Mucosa of descending colon (tissue), 3 donors: Measurements from ENCODE around the gene TPX2. TPM values are rescaled to one million over a fixed set of nuclear protein-coding genes. Genes with fewer than 3 reads are reported as not detected.
"Not testable (repeated sequence)": the region's sequence is repeated elsewhere in the genome, so short reads cannot be mapped to it uniquely, and the experiment has no call there.

Experiments
- ATAC-seq: fragments of 200-7000 bp; cut with Tn5 transposase; one replicate; pipeline ENCODE4 v1.9.1; 2020; ENCODE audit warnings: mild to moderate bottlenecking, moderate library complexity
- DNase-seq, 3 donors: peaks; one replicate each; pipeline ENCODE4 v3.0.0-alpha.2; 2020
- H3K36me3 ChIP-seq: fragments of 200-600 bp; one replicate; pipeline ENCODE4 v1.8.0; 2021; ENCODE audit warnings: low read depth, mild to moderate bottlenecking
- H3K4me1 ChIP-seq: fragments of 200-600 bp; one replicate; pipeline ENCODE4 v1.8.0; 2021; ENCODE audit warnings: low read depth, mild to moderate bottlenecking
- H3K4me3 ChIP-seq: fragments of 200-600 bp; one replicate; pipeline ENCODE4 v1.8.0; 2021; ENCODE audit warnings: mild to moderate bottlenecking
- H3K9me3 ChIP-seq: fragments of 200-600 bp; one replicate; pipeline ENCODE4 v1.8.0; 2021; ENCODE audit warnings: mild to moderate bottlenecking
- intact Hi-C, 2 donors: fragments of 100-400 bp; cut with DNase I in 1 of 2; cut with micrococcal nuclease in 1 of 2; formaldehyde crosslinking; loops; one replicate each; pipeline versions ENCODE4 v1.11.0 to v1.11.1; 2022; cut with DNase I, micrococcal nuclease
- total RNA-seq, 3 donors: library from RNA; stranded (reverse); fragmentation: NEBNext Ultra II Directional in 2 of 3; extraction: Animal tissue kit (Norgen Biotek cat#: 25700) in 2 of 3; gene quantifications; one replicate each; pipeline versions ENCODE4 v1.2.1 to v1.2.4, GENCODE V29; 2021 to 2023
- TF ChIP-seq, protein P1 (sequence below): fragments of 200-600 bp; IDR thresholded peaks from one replicate; pipeline ENCODE4 v1.8.0; 2022; ENCODE audit warnings: antibody characterized with exemption, mild to moderate bottlenecking
- donor health status: DM: no; HTN: no; CAD: no; lungs with moderate emphysema.
- donor health status: DM: no; HTN: no; CAD: no.
- donor health status: DM: no; HTN: yes; CAD: no.

Gene TPX2
- total RNA-seq, 3 donors from 2014 or later, result 3.0 to 26.6 (median 8.8) TPM

DNA sequence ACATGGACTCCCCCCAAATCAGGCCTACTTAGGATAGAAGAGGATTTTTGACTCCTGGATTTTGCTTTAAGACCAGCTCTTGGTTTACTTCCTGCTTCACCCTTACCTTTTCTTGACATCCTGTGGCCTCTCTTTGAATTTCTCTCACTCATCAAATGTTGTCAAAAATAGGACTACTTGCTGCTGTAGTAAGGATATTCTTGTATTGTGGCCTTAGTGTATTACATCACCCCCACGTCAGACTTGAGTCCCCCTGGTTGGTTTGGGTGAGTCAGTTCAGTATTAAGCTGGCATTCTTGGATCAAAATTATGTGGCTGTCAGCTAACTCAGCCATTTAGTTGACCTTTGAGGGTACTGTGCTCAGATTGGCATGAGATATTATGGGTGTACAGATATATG lies 1.1 kb downstream of the TPX2 start:
- Histone ChIP-seq H3K4me3 (no peak overlapping the region), H3K9me3 (no peaks in the 10 kb centered on the region), H3K4me1 (peaks cover 4% of the 10 kb centered on the region), H3K36me3 (no peaks in the 10 kb centered on the region)
- ATAC-seq, result no peak
- intact Hi-C loops, result no loop called here
- TF ChIP-seq, protein P1, sequence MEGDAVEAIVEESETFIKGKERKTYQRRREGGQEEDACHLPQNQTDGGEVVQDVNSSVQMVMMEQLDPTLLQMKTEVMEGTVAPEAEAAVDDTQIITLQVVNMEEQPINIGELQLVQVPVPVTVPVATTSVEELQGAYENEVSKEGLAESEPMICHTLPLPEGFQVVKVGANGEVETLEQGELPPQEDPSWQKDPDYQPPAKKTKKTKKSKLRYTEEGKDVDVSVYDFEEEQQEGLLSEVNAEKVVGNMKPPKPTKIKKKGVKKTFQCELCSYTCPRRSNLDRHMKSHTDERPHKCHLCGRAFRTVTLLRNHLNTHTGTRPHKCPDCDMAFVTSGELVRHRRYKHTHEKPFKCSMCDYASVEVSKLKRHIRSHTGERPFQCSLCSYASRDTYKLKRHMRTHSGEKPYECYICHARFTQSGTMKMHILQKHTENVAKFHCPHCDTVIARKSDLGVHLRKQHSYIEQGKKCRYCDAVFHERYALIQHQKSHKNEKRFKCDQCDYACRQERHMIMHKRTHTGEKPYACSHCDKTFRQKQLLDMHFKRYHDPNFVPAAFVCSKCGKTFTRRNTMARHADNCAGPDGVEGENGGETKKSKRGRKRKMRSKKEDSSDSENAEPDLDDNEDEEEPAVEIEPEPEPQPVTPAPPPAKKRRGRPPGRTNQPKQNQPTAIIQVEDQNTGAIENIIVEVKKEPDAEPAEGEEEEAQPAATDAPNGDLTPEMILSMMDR, result no peak
- DNase-seq, result no peak

DNA sequence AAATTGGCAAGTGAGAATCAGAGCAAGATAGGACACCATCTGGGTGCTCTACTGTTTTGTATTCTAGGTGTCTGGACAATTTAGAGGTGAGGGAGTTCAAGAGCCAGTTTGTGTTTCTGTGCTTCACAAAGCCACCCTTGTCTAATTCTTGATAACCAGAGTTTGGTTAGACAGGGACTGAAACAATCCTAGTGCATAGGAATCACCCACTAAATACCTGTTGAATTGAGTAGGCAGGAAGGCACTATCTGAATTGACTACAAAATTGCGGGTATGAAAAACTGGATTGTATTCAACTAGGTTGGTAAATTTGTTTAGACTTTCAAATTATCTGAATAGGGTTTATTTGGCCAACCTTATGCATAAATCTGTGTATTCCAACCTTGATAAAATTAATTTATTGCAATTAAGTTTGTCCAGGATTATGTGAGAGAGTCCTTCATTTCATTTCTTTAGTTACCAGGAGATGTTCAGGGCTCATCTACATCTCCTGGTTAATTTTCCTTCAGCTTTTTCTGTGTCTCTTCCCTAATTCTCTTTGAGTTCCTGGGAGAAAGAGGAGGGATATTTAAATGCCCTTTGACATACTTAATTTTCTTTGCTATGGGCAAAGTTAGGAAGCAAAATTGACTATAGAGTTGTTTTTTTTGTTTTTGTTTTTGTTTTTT lies 1.7 kb downstream of the TPX2 start:
- H3K36me3 ChIP-seq, result no peaks in the 10 kb centered on the region
- intact Hi-C loops, result no loop called here
- ATAC-seq (no peak), DNase-seq (no peak)
- H3K9me3 ChIP-seq, result no peaks in the 10 kb centered on the region
- no peak overlapping the region for H3K4me3 ChIP-seq
- TF ChIP-seq, protein P1, result no peak
- peaks cover 4% of the 10 kb centered on the region for H3K4me1 ChIP-seq

DNA sequence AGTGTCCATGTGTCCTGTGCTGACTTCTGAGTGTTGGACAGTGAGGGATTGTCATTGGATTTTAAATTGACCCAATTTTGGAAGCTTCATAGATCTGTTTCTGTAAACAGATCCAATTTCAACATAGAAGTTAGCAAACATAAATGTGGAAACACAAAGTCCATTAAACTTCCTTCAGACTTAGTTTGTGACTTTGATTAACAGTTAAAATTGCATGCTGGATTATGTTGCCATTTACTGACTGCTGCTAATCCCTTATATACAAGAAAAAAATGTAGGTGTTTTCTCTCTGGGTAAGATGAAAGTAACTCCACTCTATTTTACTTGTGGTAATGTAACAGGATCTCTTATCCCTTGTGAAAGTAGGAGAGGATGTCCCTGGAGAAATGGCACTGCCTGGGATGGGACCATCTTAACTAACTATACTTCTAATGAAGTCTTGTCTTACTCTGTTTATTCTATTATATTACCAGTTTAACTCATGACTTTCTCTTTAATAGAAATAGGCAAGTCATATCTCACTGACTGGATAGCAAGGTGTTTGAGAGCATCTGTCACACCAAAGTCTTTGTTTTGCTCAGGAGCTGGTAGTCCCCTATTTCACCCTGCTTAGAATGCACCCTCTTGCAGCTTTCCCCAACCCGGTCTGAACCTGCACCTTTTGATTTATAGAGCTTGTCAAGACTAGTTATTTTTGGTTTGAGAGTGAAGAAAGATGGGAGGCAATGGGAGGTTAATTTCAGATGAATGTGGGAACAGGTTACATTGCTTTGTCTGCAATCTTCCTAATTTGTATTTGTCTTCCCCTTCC lies 7.2 kb downstream of the TPX2 start:
- Histone ChIP-seq H3K4me1 (no peaks in the 10 kb centered on the region), H3K4me3 (no peak overlapping the region), H3K36me3 (no peaks in the 10 kb centered on the region), H3K9me3 (no peaks in the 10 kb centered on the region)
- no peak for DNase-seq
- TF ChIP-seq, protein P1, result no peak
- intact Hi-C loops, result no loop called here
- no peak for ATAC-seq

DNA sequence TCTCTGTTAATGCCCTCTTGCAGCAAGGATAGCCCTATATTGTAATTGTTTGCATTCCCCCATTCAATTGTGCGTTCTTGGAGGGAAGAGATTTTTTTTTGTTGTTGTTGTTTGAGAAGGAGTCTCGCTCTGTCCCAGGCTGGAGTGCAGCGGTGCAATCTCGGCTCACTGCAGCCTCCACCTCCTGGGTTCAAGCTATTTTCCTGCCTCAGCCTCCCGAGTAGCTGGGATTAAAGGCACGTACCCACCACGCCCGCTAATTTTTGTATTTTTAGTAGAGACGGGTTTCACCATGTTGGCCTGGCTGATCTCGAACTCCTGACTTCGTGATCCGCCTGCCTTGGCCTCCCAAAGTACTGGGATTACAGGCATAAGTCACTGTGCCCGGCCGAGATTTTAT lies 7.9 kb downstream of the TPX2 start:
- H3K4me1 ChIP-seq, H3K9me3 ChIP-seq, intact Hi-C loops, DNase-seq, ATAC-seq, H3K4me3 ChIP-seq, H3K36me3 ChIP-seq: not testable (repeated sequence)

DNA sequence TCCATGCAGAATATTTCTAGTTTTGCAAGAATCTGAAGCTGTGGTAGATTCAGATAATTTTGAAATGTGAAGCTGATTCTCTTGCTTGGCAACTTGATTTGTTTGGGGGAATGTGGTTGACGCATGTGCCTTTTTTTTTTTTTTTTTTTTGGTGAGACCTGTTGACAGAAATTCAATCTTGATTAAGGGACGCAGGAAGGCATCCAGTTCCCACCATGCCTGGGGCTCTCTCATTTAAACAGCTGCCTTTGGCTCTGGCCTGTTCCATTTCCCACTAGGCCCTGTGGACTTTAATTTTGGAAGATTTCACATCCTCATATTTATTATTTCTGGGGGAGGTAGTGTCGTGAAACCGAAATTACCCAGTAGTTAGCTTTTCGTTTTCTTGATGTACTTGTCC lies 8.6 kb downstream of the TPX2 start:
- intact Hi-C loops, result no loop called here
- DNase-seq (no peak), ATAC-seq (no peak)
- TF ChIP-seq, protein P1, result no peak
- no peaks in the 10 kb centered on the region for H3K9me3 ChIP-seq
- no peak overlapping the region for H3K4me3 ChIP-seq
- H3K36me3 ChIP-seq, result no peaks in the 10 kb centered on the region
- no peaks in the 10 kb centered on the region for H3K4me1 ChIP-seq

DNA sequence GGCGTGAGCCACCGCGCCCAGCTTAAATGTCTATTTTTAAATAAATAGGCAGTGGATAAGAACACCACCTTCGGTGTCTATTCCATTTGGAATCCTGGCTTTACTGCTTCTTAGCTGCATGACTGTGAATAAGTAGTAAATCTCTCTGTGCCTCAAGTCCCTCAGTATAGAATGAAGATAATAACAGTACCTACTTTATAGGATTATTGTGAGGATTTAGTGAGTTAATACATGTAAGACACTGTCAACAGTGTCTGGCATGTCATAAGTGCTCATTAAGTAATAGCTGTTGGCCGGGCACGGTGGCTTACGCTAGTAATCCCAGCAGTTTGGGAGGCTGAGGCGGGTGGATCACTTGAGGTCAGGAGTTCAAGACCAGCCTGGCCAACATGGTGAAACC lies 10.1 kb downstream of the TPX2 start:
- intact Hi-C loops, result no loop called here
- no peaks in the 10 kb centered on the region for H3K36me3 ChIP-seq
- no peak for ATAC-seq
- DNase-seq, result no peak
- H3K4me1 ChIP-seq, result no peaks in the 10 kb centered on the region
- no peak overlapping the region for H3K4me3 ChIP-seq
- TF ChIP-seq, protein P1, result no peak
- H3K9me3 ChIP-seq, result no peaks in the 10 kb centered on the region
